ENCODE data around the gene FRY. TPM values are rescaled to one million over a fixed set of nuclear protein-coding genes. Genes with fewer than 3 reads are reported as not detected.

The FRY gene
- total and polyA plus RNA-seq, 2 of the 13 experiments (the other 11 are each of a cell fraction or from before 2014, with no cell fraction given) = 8.2 to 13.1 TPM

- TF ChIP-seq ARID5B (CRISPR knock-in tag; IDR thresholded peaks at IDR 0.05) (peak; percentile 47), ZBED4 (CRISPR knock-in tag; IDR thresholded peaks at IDR 0.05; ENCODE audit: borderline replicate concordance) (no peak), KDM5A (IDR thresholded peaks at IDR 0.05; ENCODE audit: borderline replicate concordance, low read length) (no peak), ETV5 (CRISPR knock-in tag; IDR thresholded peaks at IDR 0.05; ENCODE audit: borderline replicate concordance) (peak; percentile 60; the same call in 1 of the 2 replicates), MLLT10 (CRISPR knock-in tag; IDR thresholded peaks at IDR 0.05) (no peak), MIER3 (CRISPR knock-in tag; IDR thresholded peaks at IDR 0.05; ENCODE audit: borderline replicate concordance) (no peak), ZNF503 (CRISPR knock-in tag; IDR thresholded peaks at IDR 0.05) (no peak), SOX13 (IDR thresholded peaks at IDR 0.05) (no peak), SOX13 (CRISPR knock-in tag; conservative IDR thresholded peaks at IDR 0.05 in 1 of 2, IDR thresholded peaks at IDR 0.05 in 1 of 2) (peak in 1 of 2 experiments; percentile 7; a peak in 1 of 4 replicates), NCOA2 (CRISPR knock-in tag; IDR thresholded peaks at IDR 0.05) (no peak)
Observed at GRCh38 chr13:32048816-32049215, 17.2 kb downstream of the FRY start (continued).

Data from HepG2 (cell line).